Measurements from ENCODE around the gene DKKL1. TPM values are rescaled to one million over a fixed set of nuclear protein-coding genes. Genes with fewer than 3 reads are reported as not detected.

Gene DKKL1
- total RNA-seq, 1 donor from 2014 or later: 5.2 TPM

DNA sequence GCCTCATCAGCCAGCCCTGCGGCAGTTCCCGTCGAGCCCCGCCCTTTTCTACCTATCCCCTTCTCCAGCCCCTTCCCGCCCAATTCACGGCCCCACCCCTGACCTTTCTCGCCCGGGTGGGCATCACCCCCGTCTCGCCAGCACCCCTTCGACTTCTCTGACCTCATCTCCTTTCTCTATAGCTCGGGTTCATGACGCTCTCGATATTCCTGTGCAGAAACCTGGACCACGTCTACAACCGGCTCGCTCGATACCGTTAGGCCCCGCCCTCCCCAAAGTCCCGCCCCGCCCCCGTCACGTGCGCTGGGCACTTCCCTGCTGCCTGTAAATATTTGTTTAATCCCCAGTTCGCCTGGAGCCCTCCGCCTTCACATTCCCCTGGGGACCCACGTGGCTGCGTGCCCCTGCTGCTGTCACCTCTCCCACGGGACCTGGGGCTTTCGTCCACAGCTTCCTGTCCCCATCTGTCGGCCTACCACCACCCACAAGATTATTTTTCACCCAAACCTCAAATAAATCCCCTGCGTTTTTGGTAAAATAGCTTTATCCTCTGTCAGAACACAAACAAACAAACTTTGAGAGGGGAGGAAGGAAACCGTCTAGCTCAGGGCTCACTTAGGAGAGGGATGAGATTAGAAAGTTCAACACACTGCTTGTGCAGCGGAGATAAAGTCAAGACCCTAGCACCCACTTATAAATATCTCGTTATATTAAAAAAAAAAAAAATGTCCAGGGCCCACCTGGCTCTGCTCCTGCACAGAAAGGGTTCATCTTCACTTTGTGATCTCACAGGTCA is 23.4 kb upstream of the DKKL1 start:
- Mint-ChIP-seq H3K36me3 (ENCODE audit: insufficient read depth) (peaks cover 44% of the 10 kb centered on the region), H3K27me3 (no peaks in the 10 kb centered on the region), H3K27ac (peak overlapping the region; percentile 93), H3K9me3 (ENCODE audit: low read depth) (no peaks in the 10 kb centered on the region), H3K4me1 (ENCODE audit: low read depth) (peaks cover 15% of the 10 kb centered on the region), H3K4me3 (ENCODE audit: low read depth) (peak overlapping the region; percentile 35)
- TF ChIP-seq, protein P1, sequence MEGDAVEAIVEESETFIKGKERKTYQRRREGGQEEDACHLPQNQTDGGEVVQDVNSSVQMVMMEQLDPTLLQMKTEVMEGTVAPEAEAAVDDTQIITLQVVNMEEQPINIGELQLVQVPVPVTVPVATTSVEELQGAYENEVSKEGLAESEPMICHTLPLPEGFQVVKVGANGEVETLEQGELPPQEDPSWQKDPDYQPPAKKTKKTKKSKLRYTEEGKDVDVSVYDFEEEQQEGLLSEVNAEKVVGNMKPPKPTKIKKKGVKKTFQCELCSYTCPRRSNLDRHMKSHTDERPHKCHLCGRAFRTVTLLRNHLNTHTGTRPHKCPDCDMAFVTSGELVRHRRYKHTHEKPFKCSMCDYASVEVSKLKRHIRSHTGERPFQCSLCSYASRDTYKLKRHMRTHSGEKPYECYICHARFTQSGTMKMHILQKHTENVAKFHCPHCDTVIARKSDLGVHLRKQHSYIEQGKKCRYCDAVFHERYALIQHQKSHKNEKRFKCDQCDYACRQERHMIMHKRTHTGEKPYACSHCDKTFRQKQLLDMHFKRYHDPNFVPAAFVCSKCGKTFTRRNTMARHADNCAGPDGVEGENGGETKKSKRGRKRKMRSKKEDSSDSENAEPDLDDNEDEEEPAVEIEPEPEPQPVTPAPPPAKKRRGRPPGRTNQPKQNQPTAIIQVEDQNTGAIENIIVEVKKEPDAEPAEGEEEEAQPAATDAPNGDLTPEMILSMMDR (IDR thresholded peaks at IDR 0.05; ENCODE audit: unreplicated experiment): no peak
- no peak for DNase-seq (ENCODE audit: low spot score, unreplicated experiment)

DNA sequence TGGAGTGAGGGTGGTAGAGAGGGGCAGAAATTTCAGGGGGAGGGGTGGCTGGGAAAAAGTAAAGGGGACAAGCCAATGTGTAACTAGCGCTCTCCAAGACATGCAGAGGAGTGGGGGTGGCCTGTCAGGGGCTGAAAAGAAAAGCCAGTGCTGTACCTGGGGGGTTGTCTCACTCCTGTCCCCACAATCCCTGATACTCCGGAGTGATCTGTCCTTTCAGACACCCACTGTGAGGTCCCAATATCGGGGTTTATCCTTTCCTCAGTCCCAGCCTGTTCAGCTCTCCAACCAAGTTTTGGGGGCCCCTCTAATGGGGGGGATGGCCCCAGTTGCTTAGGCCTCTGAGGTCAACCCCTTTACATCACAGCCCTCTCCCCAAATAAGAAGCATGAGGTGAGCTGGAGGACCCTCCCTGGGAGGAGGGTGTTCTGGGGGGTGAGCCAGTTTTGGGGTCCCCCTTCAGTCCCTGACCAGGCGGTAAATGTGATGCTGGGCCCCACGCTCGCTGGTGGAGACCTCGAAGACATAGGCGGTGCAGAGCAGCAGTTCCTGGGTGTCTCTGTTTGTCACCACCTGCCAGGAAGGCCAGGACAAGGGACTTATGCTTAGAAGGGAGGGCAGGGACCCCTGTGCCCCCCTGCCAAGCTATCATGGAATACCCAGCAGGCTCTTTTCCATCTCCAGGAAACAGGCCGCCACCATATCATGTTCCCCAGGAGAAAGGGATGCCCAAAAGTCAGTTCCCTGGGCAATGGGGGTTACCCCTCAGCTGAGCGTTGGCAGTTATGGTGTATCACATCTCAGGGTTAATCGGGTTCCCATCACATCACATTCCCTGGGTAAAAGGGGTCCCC is 22.6 kb upstream of the DKKL1 start:
- no peak overlapping the region for H3K4me3 Mint-ChIP-seq (ENCODE audit: low read depth)
- no peaks in the 10 kb centered on the region for H3K9me3 Mint-ChIP-seq (ENCODE audit: low read depth)
- peaks cover 15% of the 10 kb centered on the region for H3K4me1 Mint-ChIP-seq (ENCODE audit: low read depth)
- TF ChIP-seq, protein P1 (IDR thresholded peaks at IDR 0.05; ENCODE audit: unreplicated experiment): no peak
- DNase-seq (ENCODE audit: low spot score, unreplicated experiment): no peak
- peaks cover 48% of the 10 kb centered on the region for H3K36me3 Mint-ChIP-seq (ENCODE audit: insufficient read depth)
- no peaks in the 10 kb centered on the region for H3K27me3 Mint-ChIP-seq
- no peak overlapping the region for H3K27ac Mint-ChIP-seq

DNA sequence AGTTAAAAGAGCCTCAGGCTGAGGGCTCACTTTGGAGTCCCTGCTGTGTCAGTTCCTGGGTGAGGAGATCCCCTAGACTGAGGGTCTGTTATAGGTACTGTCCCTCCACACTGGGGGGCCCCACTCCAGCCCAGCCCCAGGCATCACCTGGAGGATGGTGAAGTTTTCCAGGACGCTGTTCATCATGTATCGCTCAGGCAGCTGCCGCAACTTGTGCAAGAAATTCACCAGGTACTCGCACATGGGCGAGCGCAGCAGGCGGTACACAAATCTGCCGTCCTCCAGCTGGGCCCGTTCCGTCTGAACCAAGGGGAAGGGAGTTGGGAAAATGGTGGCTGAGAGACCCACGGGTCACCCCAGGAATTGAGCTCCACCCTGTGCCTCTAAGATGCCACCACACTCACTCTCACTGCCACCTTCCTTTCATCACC is 21.4 kb upstream of the DKKL1 start:
- Mint-ChIP-seq H3K4me3 (ENCODE audit: low read depth) (no peak overlapping the region), H3K9me3 (ENCODE audit: low read depth) (no peaks in the 10 kb centered on the region), H3K27ac (no peak overlapping the region), H3K27me3 (no peaks in the 10 kb centered on the region), H3K4me1 (ENCODE audit: low read depth) (peaks cover 15% of the 10 kb centered on the region), H3K36me3 (ENCODE audit: insufficient read depth) (peaks cover 52% of the 10 kb centered on the region)
- TF ChIP-seq, protein P1 (IDR thresholded peaks at IDR 0.05; ENCODE audit: unreplicated experiment): no peak
- no peak for DNase-seq (ENCODE audit: low spot score, unreplicated experiment)

DNA sequence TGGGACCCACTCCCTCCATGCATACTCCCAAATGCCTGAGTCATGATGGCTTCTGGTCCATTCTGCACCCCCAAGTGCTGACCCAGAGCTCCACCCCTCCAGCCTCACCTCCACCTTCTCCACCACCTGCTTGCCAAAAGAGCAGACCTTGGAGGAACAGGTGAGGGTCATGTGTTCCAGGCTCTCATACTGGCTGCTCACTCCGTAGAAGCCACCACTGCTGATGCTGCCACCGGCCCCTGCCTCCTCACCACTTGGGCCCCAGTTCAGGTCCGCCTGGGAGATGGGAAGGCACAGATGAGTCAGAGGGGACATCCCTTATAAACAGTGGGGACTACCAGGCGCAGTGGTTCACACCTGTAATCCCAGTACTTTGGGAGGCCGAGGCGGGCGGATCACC is 20.6 kb upstream of the DKKL1 start:
- H3K27ac Mint-ChIP-seq: no peak overlapping the region
- peaks cover 57% of the 10 kb centered on the region for H3K36me3 Mint-ChIP-seq (ENCODE audit: insufficient read depth)
- peaks cover 16% of the 10 kb centered on the region for H3K4me1 Mint-ChIP-seq (ENCODE audit: low read depth)
- H3K9me3 Mint-ChIP-seq (ENCODE audit: low read depth): no peaks in the 10 kb centered on the region
- no peaks in the 10 kb centered on the region for H3K27me3 Mint-ChIP-seq
- DNase-seq (ENCODE audit: low spot score, unreplicated experiment): no peak
- TF ChIP-seq, protein P1 (IDR thresholded peaks at IDR 0.05; ENCODE audit: unreplicated experiment): no peak
- no peak overlapping the region for H3K4me3 Mint-ChIP-seq (ENCODE audit: low read depth)

Measured in progenitor cell of endocrine pancreas (in vitro differentiated cells).